K562 (cell line): ENCODE results near the gene MPDZ. TPM values are rescaled to one million over a fixed set of nuclear protein-coding genes. Genes with fewer than 3 reads are reported as not detected.
A peak's percentile ranks its signal among the peaks of the same experiment; 100 is the strongest.

ENCODE experiments used
- KDM1A ChIP-seq, 2 experiments: fragments of 450-650 bp; IDR thresholded peaks; 2 replicates each; pipeline ENCODE4 v1.6.1; 2016; ENCODE audit warnings: mild to moderate bottlenecking in 2 of 2
- POLR2AphosphoS2 ChIP-seq: IDR thresholded peaks from 2 replicates; pipeline ENCODE4 v1.6.1; 2012; ENCODE audit warnings: low read length, improper control_type of control experiment
- TAF15 ChIP-seq: fragments of 200-400 bp; formaldehyde crosslinking; IDR thresholded peaks from 2 replicates; pipeline ENCODE4 v1.6.1; 2017; ENCODE audit warnings: mild to moderate bottlenecking, low read depth, low read length, moderate library complexity
- ZEB2 ChIP-seq: fragments of 450-650 bp; IDR thresholded peaks from 2 replicates; pipeline ENCODE4 v1.6.1; 2016
- ZFP36 ChIP-seq: fragments of 150-350 bp; IDR thresholded peaks from 2 replicates; pipeline ENCODE4 v1.6.1; 2018; ENCODE audit warnings: low read length, low read depth; ENCODE audit not compliant: partially characterized antibody
- ZNF324 ChIP-seq: fragments of 250-450 bp; sonication (Bioruptor Pico); IDR thresholded peaks from 2 replicates; pipeline ENCODE4 v1.4.0; 2020; ENCODE audit warnings: mild to moderate bottlenecking
- ZNF444 ChIP-seq: fragments of 250-450 bp; sonication (Bioruptor Pico); IDR thresholded peaks from 2 replicates; pipeline ENCODE4 v1.4.0; 2020; ENCODE audit warnings: mild to moderate bottlenecking, moderate library complexity
- ZNF668 ChIP-seq: fragments of 250-450 bp; sonication (Bioruptor Pico); IDR thresholded peaks from 2 replicates; pipeline ENCODE4 v1.8.0; 2022; ENCODE audit warnings: mild to moderate bottlenecking, inconsistent platforms
- polyA plus RNA-seq, 8 experiments: library from polyadenylated mRNA; depleted of rRNA in 4 of 8; stranded (reverse) in 5 of 8; unstranded in 3 of 8; fragments of >200 nt; fragmentation: Nextera tagmentation in 2 of 8; fragmentation: Illumina TruSeq in 1 of 8; extraction: Ambion mirVana in 2 of 8; extraction: Trizol in 1 of 8; gene quantifications; 2 replicates each; pipeline versions ENCODE4 v1.2.1 to v1.2.3, GENCODE V29; 2011 to 2014; ENCODE audit warnings: inconsistent platforms in 1 of 8, missing spikeins in 1 of 8
- total RNA-seq, 7 experiments: library from RNA; depleted of rRNA in 6 of 7; stranded (reverse); fragments of >200 nt in 6 of 7; fragmentation: Illumina TruSeq in 2 of 7; extraction: Trizol in 2 of 7; gene quantifications; 2 replicates each; pipeline versions ENCODE4 v1.2.1 to v1.2.3, GENCODE V29; 2011 to 2021; ENCODE audit warnings: low replicate concordance in 1 of 7
- TF ChIP-seq, protein P1 (sequence below), 2 experiments: IDR thresholded peaks in 1 of 2; conservative IDR thresholded peaks in 1 of 2; 2 replicates each; pipeline ENCODE4 v1.6.1; 2016; ENCODE audit warnings: low read depth in 2 of 2, mild to moderate bottlenecking in 1 of 2, missing compliant biosample characterization in 1 of 2, missing genetic modification characterization in 1 of 2, moderate library complexity in 1 of 2
- TF ChIP-seq, protein P2 (sequence below), 2 experiments: IDR thresholded peaks; 2 replicates each; pipeline ENCODE4 v1.6.1; 2012; ENCODE audit warnings: improper control_type of control experiment in 2 of 2, low read depth in 2 of 2, low read length in 2 of 2, borderline replicate concordance in 1 of 2

MPDZ gene
- total and polyA plus RNA-seq, 9 of the 15 experiments (the other 6 are each of a cell fraction or from before 2014, with no cell fraction given) = 3.9 to 13.2 (median 5.7) TPM

DNA sequence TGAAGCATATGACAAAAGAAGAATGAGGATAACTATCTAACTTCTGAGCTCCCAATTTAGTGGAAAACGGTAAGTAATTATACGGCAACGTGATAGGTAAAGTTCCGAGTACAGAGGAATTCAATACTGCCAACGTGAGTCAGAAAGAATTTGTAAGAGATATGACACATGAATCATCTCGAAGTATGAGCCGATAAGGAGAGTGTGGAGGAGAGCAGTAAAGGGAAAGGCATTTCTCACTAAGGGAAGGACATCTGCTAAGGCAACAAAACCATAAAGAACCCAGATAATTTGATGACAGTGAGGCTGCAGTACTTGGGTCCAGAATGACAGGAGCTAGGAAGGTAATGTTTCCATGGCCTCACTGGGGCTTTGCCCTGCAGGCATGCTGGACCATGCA, 11.0 kb downstream of the MPDZ start (continued):
- TF ChIP-seq, protein P1, sequence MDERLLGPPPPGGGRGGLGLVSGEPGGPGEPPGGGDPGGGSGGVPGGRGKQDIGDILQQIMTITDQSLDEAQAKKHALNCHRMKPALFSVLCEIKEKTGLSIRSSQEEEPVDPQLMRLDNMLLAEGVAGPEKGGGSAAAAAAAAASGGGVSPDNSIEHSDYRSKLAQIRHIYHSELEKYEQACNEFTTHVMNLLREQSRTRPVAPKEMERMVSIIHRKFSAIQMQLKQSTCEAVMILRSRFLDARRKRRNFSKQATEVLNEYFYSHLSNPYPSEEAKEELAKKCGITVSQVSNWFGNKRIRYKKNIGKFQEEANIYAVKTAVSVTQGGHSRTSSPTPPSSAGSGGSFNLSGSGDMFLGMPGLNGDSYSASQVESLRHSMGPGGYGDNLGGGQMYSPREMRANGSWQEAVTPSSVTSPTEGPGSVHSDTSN (CRISPR knock-in tag; IDR thresholded peaks at IDR 0.05; ENCODE audit: low read depth) = no peak
- TF ChIP-seq, protein P1 (tag; conservative IDR thresholded peaks at IDR 0.05; ENCODE audit: low read depth) = peak; percentile 84
- TF ChIP-seq POLR2AphosphoS2 (no peak), ZEB2 (peak; percentile 51; the same call in 1 of the 2 replicates), KDM1A (IDR thresholded peaks at IDR 0.05) (peak; percentile 45 to 83; a peak in 3 of 4 replicates), ZFP36 (no peak), ZNF444 (CRISPR knock-in tag) (no peak), TAF15 (no peak), ZNF668 (CRISPR knock-in tag) (no peak), ZNF324 (CRISPR knock-in tag) (no peak)
- TF ChIP-seq, protein P2, sequence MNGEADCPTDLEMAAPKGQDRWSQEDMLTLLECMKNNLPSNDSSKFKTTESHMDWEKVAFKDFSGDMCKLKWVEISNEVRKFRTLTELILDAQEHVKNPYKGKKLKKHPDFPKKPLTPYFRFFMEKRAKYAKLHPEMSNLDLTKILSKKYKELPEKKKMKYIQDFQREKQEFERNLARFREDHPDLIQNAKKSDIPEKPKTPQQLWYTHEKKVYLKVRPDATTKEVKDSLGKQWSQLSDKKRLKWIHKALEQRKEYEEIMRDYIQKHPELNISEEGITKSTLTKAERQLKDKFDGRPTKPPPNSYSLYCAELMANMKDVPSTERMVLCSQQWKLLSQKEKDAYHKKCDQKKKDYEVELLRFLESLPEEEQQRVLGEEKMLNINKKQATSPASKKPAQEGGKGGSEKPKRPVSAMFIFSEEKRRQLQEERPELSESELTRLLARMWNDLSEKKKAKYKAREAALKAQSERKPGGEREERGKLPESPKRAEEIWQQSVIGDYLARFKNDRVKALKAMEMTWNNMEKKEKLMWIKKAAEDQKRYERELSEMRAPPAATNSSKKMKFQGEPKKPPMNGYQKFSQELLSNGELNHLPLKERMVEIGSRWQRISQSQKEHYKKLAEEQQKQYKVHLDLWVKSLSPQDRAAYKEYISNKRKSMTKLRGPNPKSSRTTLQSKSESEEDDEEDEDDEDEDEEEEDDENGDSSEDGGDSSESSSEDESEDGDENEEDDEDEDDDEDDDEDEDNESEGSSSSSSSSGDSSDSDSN (IDR thresholded peaks at IDR 0.05; ENCODE audit: borderline replicate concordance in 1 of 2, low read depth in 2 of 2, low read length in 2 of 2) = no peak
